Measurements from ENCODE around the gene USP46. TPM values are rescaled to one million over a fixed set of nuclear protein-coding genes. Genes with fewer than 3 reads are reported as not detected.

The USP46 gene
- total and polyA plus RNA-seq, 3 donors from 2014 or later = 22.9 to 33.9 (median 26.4) TPM

- no peaks in the 10 kb centered on the region for H3K9me3 ChIP-seq
- H3K27ac ChIP-seq = no peak overlapping the region
- H3K4me3 ChIP-seq = no peak overlapping the region
- DNase-seq = no peak
- TF ChIP-seq CTCF (IDR thresholded peaks at IDR 0.05) (no peak), POLR2A (IDR thresholded peaks at IDR 0.05) (no peak)
- no peaks in the 10 kb centered on the region for H3K36me3 ChIP-seq (ENCODE audit: low read depth, missing control alignments)
- WGBS, 2 donors = 69 to 78% methylated on average over 1 of the region's 1 CpG
- no peaks in the 10 kb centered on the region for H3K4me1 ChIP-seq
- H3K27me3 ChIP-seq = no peaks in the 10 kb centered on the region
- intact Hi-C loops (cut with DNase I; ENCODE audit: low total_unique reads) = no loop called here
Observed at GRCh38 chr4:52684896-52685295, 25.8 kb upstream of the USP46 start.

- no peaks in the 10 kb centered on the region for H3K4me1 ChIP-seq
- intact Hi-C loops (cut with DNase I; ENCODE audit: low total_unique reads) = no loop called here
- no peak overlapping the region for H3K4me3 ChIP-seq
- 78 to 91% methylated on average over 2 of the region's 2 CpGs for WGBS, 2 donors
- DNase-seq = no peak
- no peak overlapping the region for H3K27ac ChIP-seq
- no peaks in the 10 kb centered on the region for H3K9me3 ChIP-seq
- TF ChIP-seq POLR2A (IDR thresholded peaks at IDR 0.05) (no peak), CTCF (IDR thresholded peaks at IDR 0.05) (no peak)
- no peaks in the 10 kb centered on the region for H3K36me3 ChIP-seq (ENCODE audit: low read depth, missing control alignments)
- H3K27me3 ChIP-seq = no peaks in the 10 kb centered on the region
Observed at GRCh38 chr4:52680381-52680780, 21.3 kb upstream of the USP46 start.

GRCh38 chr4:52676536-52676935, 17.4 kb upstream of the USP46 start:
- H3K27ac ChIP-seq = no peak overlapping the region
- intact Hi-C loops (cut with DNase I; ENCODE audit: low total_unique reads) = no loop called here
- TF ChIP-seq CTCF (IDR thresholded peaks at IDR 0.05) (no peak), POLR2A (IDR thresholded peaks at IDR 0.05) (no peak)
- no peaks in the 10 kb centered on the region for H3K4me1 ChIP-seq
- 91 to 100% methylated on average over 1 of the region's 1 CpG for WGBS, 2 donors
- DNase-seq = no peak
- no peaks in the 10 kb centered on the region for H3K36me3 ChIP-seq (ENCODE audit: low read depth, missing control alignments)
- H3K9me3 ChIP-seq = no peaks in the 10 kb centered on the region
- no peaks in the 10 kb centered on the region for H3K27me3 ChIP-seq
- H3K4me3 ChIP-seq = no peak overlapping the region

- 86 to 91% methylated on average over 3 of the region's 3 CpGs for WGBS, 2 donors
- intact Hi-C loops (cut with DNase I; ENCODE audit: low total_unique reads) = no loop called here
- TF ChIP-seq CTCF (IDR thresholded peaks at IDR 0.05) (no peak), POLR2A (IDR thresholded peaks at IDR 0.05) (no peak)
- no peak overlapping the region for H3K4me3 ChIP-seq
- H3K4me1 ChIP-seq = no peaks in the 10 kb centered on the region
- DNase-seq = no peak
- H3K9me3 ChIP-seq = no peaks in the 10 kb centered on the region
- no peak overlapping the region for H3K27ac ChIP-seq
- no peaks in the 10 kb centered on the region for H3K36me3 ChIP-seq (ENCODE audit: low read depth, missing control alignments)
- H3K27me3 ChIP-seq = no peaks in the 10 kb centered on the region
Observed at GRCh38 chr4:52675111-52675510, 16.0 kb upstream of the USP46 start.

DNA sequence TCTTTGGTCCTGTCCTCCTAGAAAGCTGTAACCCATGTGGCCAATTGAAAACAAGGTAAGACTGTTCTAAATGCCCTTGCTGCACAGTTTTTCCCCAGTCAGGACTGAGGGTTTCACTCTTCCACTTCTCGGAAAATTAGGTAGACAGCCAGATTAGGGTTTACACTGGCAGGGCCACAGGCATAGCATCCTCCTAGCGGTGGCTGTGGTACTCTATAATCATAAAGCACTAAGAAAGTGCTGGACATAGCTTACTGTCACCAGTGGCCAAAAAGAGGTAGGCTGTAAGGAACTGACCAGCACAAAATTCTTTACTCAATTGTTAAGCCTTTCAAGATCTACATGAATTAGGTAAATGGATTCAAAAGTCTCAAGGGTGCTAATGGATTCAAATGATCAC, 11.6 kb upstream of the USP46 start:
- Histone ChIP-seq H3K36me3 (ENCODE audit: low read depth, missing control alignments) (no peaks in the 10 kb centered on the region), H3K27me3 (no peaks in the 10 kb centered on the region), H3K27ac (no peak overlapping the region), H3K9me3 (no peaks in the 10 kb centered on the region), H3K4me3 (no peak overlapping the region), H3K4me1 (no peaks in the 10 kb centered on the region)
- no peak for TF ChIP-seq CTCF (IDR thresholded peaks at IDR 0.05)
- no peak for TF ChIP-seq POLR2A (IDR thresholded peaks at IDR 0.05)
- WGBS, 2 donors = 80 to 84% methylated on average over 2 of the region's 2 CpGs
- intact Hi-C loops (cut with DNase I; ENCODE audit: low total_unique reads) = no loop called here
- no peak for DNase-seq
